ENCODE data around the gene DHX32.

Gene DHX32

GRCh38 chr10:125846894-125847293, 34.2 kb downstream of the DHX32 start:
- DNase-seq, result no peak

DNA sequence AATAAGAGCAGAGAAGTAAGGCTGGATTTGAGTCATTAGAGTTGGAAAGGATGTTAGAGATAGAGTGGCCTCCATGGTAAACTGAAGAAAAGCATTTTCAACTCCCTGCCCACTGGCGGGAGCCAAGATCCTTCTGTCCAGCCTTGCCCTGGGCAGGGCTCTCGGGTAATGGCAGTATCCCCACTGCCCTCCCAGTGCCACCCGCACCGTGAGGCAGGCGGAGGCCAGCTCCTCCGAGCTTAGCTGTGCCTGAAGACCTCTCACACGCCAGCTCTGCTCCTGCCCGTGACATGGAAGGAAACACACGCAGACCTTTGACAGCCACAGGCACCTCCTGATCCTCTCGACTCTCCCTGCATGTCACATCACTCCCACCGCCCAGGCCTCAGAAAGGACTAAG, 35.5 kb downstream of the DHX32 start:
- no peak for DNase-seq

- no peak for DNase-seq
Measured at GRCh38 chr10:125844751-125845221, 36.3 kb downstream of the DHX32 start.

DNA sequence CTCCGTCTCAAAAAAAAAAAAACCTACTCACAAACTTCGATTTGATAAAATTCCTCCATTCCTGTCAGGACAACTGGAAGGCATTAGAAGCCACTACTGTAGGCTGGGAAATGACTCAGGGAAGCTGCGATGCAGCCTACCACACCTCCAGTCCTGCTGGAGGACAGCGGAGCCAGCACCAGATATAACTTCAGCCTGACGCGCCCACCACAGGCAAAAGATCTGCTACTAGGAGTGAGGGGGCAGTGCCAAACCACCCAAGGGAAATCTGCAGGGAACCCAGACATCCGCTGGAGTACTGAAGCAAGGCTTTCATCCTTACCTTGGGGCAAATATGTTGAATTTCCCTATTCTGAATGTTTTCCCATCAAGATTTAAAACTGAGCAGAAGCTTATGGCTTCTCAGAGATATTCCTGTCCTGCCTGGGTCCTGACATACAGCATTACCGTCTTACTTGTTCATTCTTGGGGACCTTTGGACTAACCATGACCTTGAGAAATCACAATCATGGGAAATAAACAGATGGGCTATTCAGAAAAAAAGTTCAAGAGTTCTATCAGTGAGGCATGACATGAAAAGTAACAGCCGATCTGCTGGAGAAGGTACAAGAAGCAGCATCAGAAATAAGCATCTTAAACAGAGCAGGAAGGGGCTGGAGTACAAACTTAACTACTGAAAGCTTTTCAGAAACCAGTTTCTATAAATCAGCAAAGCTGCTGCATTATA, 37.3 kb downstream of the DHX32 start:
- DNase-seq, result no peak

DNA sequence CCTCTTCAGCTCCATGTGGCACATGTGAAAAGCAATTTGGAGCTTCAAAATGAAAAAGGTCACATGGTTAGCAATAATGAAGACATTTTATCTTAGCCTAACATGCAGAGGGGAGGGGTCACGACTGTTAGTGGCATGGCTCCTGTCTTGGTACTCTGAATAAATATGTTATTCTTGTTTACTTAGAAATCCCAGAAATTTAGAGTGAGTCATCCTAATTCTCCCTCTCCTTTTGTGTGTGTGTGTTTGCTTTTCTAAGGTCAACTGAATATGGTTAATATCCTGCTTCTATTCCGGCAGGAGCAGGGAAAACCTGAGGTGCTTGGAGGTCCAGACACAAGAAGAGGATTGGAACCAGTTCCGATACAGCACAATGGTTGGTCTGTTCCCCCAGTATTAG, 40.1 kb downstream of the DHX32 start:
- DNase-seq, result no peak

- no peak for DNase-seq
Measured at GRCh38 chr10:125840406-125840805, 40.7 kb downstream of the DHX32 start.

DNA sequence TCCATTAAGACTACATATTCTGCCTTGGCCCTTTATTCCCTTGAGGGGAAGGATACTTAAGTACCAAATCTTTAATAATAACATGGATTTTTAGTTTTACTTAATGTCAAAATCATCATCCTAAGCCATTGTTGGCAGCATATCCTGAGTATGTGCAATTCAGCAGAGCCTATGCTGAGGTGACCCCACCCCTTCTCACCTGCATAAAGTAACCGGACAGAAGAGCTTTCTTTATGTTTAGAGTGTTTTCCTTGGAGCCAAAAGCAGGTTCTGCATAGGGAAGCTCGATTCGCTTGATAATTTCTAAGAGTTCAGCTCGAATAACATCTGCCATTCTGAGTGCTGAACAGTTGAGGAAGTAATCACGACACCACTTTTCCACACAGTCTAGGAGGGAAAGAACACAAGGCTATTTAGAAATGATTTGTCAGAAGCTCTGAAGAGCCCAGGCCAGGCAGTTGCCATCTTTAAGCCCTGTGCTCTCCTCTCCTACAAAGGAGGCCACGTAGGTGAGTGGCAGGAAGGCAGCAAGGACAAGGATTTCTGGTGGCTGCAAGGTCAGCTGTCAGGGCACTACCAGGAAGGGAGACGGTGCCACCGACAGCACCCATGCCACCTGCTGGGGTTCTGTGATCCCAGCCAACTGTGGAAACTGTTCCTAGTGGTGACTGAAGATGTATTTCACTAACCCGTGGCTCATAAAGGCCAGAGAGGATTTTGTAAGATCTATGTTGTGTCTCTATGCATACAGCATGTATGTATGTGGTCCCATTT, 42.1 kb downstream of the DHX32 start:
- no peak for DNase-seq

- no peak for DNase-seq
Measured at GRCh38 chr10:125836746-125837145, 44.3 kb downstream of the DHX32 start.

GRCh38 chr10:125828311-125828710, 52.8 kb downstream of the DHX32 start:
- DNase-seq, result no peak

DNA sequence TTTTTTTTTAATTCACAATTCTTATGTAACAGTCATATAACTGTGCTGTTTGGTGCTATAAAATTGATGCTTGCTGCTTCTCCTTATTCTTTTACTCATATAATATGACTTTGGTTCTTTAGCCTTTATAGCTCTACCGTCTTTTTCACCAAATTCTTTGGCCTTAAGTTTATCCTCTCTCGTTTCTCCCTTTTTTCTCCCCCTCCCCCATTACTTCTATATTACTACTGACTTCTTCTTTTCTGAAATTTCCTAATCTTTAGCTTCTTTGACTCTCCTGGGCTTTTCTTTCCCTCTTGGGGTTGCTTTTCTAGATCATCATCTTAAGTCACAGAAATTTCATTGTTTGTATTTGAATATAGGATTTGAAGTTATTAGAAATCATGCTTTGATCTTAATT, 54.0 kb downstream of the DHX32 start:
- no peak for DNase-seq

- no peak for DNase-seq
Measured at GRCh38 chr10:125824736-125825135, 56.4 kb downstream of the DHX32 start.

DNA sequence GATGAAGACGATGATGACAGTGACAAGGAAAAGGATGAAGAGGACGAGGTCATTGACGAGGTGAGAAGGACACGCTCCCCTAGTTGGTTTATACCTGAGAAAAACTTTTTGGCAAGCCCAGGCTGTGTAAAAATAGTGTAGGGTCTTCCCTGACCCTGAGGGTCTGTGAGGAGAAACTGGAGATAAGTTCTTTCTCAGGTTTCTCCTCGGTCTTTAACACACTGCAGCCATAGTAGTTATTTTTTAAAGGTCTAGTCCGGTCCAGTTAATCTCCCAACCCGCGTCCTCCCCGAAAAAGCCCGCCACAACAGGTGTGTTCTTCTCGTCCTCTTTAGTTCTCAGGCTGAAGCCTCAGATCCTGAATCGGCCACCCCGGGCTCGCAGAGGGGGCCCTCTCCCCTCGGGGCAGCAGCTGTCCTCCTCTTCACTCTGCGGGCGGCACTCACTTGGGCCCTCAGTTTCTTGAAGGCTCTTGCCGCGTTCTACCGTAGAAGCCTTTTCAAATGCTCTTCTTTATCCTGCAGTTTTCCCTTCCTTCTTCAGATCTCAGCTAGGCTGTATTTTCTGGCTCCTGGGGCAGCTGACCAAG, 57.3 kb downstream of the DHX32 start:
- no peak for DNase-seq

DNA sequence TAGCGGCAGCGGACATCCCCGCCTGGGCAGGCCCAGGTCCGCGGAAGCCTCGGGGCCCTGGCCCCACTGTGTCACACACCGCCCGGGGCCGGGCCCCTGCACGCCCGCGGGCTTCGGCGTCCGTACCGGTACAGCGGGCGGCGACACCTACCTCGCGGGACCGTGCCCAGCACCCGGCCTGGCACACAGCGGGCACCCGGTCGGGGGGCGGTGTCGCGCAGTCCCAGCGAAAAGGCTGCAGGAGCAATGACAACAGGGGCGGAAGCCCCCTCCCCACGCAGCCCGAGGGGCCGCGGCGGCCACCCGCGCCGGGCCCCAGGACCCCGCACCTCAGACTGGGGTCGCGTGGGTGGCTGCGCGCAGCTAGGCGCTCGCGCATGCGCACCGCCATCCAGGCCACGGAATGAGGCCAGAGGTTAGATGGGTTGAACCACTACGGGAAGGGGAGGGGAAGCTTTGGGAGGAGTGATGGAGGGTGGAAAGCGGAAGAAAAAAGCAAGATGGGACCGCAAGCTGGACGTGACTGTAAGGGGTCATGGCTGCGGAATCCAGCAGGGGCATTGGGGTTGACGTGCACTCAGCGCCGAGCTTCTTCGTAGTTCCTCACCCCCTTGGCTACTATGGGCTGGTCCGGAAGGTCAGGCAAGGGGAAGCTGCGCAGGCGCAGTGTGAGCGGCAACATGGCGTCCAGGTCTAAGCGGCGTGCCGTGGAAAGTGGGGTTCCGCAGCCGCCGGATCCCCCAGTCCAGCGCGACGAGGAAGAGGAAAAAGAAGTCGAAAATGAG, 58.0 kb downstream of the DHX32 start, which contains the start of the genes BCCIP and UROS:
TSS of gene BCCIP (plus strand) at position 669 of the 785 bp plus-strand sequence. CDS start at position 681, 12 bp downstream.
TSS of gene UROS (minus strand) at position 381 of the 785 bp plus-strand sequence. CDS start 6,759 bp downstream, outside the sequence.
- peak; percentile 88 for DNase-seq

GRCh38 chr10:125820701-125821100, 60.4 kb downstream of the DHX32 start:
- no peak for DNase-seq

DNA sequence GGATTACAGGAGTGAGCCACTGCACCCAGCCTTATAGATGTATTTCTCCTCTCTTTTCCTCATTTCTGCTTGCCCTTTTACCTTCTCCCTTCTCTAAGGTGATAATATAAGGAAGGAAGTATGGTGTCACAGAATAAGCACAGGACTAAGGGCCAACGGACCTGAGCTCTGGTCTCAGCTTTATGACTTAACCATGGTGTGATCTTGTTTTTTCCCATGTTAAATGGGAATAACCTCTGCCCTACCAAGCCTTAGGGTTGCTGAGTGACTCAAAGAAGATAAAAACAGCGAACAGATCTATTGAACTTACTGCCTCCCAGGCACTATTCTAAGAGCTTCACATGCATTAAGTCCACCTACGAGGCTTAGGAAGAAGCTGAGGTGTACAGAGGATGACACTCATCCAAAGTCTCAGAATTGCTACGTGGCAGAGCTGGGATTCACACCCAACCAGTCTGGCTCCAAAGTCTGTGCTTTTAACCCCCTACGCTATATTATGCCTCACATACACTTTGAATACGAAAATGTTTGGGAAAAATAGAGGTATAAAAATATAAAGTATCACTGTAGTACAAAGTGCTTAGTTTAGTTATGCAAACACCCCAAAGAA, 63.6 kb downstream of the DHX32 start:
- DNase-seq, result no peak

DNA sequence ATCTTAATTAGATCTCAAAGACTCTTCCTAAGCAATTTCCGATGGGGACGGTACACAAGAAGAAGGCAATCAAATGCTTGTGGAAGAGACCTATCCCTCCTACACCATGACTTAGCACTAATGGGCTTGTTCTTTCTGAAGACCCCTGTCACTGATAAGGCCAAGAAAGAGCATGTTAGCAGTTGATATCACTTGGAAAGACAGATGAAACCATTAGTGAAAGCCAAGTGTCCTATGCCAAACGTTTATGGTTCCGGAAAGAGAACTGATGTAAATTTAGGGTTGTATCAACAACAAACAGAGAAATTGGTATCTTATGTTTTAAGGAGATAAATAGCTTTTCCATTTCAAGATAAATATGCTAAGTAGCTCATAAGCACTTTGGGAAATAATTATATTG, 64.5 kb downstream of the DHX32 start:
- no peak for DNase-seq

DNA sequence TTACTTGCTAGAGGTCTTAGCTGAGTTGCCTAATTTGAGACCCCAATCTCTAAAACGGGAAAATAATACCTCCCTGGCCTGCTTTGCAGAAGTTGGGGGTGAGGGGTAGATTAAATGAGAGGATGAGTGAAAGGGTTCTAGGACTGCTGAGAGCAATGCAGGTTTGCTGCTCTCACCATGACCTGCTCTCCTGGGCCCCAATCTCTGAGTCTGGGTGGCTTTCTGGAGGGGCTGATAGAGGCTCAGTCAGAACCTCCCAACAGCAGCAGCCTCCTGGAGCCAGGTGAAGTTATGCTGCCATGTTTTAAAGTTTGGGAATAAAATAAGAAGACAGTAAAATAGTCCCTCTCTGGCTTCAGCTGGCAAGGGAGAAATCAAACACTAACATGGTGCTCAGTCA, 65.3 kb downstream of the DHX32 start:
- DNase-seq, result no peak

DNA sequence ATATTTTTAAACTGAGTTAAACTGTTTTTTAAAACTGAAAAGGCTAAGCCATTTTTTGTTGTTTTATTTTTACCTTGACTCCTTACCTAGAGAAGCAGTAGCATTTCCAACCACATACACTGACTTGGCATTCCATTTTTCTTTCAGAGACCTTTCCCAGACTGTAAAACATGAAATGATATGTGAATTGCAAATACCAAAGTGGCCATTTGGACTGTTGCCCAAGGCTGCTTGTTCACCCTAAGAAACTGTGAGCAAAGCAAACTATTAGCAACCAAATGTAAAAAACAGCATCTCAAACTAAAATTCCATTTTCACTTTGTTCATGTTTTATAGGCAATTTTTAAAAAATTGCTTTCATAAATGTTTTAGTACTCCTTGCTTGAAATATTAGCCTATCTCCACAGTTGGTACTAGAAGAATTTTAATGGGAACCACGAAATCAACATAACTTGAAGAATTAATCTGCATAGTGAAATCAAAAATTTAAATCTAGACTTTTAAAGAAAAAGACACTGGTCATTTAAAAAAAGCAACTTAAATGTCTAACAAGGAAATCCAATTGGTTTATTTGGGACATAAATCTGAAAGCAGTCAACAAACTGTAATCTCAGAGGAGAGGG, 68.9 kb downstream of the DHX32 start:
- no peak for DNase-seq

DNA sequence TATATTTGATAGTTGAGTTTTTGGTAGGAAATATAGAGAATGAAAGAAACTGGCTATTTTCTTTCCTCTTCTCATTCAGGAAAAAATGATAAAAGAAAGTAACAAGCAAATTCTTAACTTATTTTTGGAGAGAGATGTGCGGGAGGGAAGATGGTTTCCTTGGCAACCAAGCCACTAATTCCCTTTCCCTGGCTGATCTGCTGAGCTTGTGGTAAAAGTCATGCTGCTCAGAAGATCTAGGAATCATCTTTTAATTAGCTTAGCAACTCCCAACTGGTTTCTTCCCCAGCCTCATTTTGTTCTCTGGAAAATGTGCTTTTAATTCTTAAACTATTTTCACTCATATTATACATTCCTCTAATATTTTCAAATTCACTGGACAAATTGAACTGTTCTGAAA, 69.8 kb downstream of the DHX32 start:
- no peak for DNase-seq

GRCh38 chr10:125808047-125808446, 73.0 kb downstream of the DHX32 start:
- no peak for DNase-seq

DNA sequence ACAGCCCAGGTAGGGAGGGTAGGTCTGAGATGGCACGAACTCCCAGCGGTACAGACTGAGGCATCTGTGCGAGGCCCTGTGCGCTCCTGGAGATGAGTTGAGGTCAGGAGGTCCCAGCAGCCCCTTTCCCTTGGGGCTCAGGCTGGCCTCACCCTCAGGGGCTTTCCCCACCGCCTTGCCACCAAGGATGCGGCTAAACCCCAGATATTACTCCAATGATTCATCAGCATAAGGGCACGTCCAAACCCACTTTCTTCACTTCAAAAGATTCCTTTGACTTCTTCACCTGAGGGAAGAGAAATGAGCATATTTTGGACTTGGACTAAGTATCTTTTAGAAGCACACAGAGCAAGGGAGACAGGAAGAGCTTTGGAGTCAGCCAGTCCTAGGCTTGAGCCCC, 78.4 kb downstream of the DHX32 start:
- DNase-seq, result no peak

DNA sequence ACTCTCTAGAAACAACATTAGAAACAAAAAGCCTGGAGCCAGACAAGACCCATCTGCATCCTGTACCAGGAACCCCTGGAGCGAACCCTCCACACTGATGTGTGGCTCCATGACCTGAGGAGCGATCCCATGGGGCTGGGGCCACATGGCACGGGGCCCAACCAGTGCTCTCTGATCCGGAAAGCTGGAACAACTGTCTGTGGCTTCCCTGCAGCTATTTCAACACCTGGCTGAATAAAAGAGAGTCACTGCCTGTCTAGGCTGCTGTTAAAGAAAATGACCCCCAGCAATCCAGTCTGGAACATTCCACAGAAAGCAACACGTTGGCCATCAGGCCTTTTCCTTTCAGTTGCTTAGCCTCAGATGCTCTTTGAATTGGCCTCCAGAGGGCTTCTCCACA, 79.0 kb downstream of the DHX32 start:
- no peak for DNase-seq
